Measurements from ENCODE around the gene KDM4B. TPM values are rescaled to one million over a fixed set of nuclear protein-coding genes. Genes with fewer than 3 reads are reported as not detected.

Gene KDM4B
- total RNA-seq, 1 experiment from 2014 or later, result 43.7 TPM

DNA sequence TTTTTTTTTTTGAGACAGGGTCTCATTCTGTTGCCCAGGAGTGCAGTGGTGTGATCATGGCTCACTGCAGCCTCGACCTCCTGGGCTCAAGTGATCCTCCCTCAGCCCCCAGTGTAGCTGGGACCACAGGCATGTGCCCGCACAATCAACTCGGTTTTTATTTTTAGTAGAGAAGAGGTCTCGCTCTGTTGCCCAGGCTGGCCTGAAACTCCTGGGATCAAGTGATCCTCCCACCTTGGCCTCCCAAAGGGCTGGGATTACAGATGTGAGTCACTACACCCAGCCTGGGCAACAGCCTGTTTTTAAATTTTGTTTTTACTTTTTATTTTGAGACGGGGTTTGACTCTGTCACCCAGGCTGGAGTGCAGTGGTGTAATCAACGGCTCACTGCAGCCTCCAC lies 2.3 kb upstream of the KDM4B start:
- Histone ChIP-seq H3K4ac (ENCODE audit: low read depth, low read length) (no peak overlapping the region), H2BK120ac (ENCODE audit: low read depth, low read length, poor library complexity, severe bottlenecking) (no peak overlapping the region), H3K4me2 (ENCODE audit: insufficient read depth, insufficient read length, low read length) (no peak overlapping the region), H3K79me1 (ENCODE audit: insufficient read depth, low read depth, low read length, poor library complexity, severe bottlenecking) (no peaks in the 10 kb centered on the region), H3K23me2 (ENCODE audit: insufficient read length, low read depth, low read length, poor library complexity, severe bottlenecking) (peaks cover 12% of the 10 kb centered on the region), H3K18ac (ENCODE audit: insufficient read length, low read depth, low read length) (no peak overlapping the region), H4K91ac (ENCODE audit: insufficient read length, low read depth, low read length) (no peak overlapping the region), H3T11ph (ENCODE audit: low read length) (no peak overlapping the region), H3K23ac (ENCODE audit: insufficient read length, low read depth, low read length) (no peak overlapping the region), H2AFZ (ENCODE audit: low read length) (no peak overlapping the region), H3K9me3 (ENCODE audit: control insufficient read depth, low read depth, low read length) (no peaks in the 10 kb centered on the region), H2AK5ac (ENCODE audit: insufficient read length, low read length) (no peak overlapping the region), H3K14ac (ENCODE audit: insufficient read depth, low read length) (no peak overlapping the region), H2BK5ac (ENCODE audit: insufficient read length, low read length) (no peak overlapping the region), H3K79me2 (ENCODE audit: insufficient read depth, low read length) (no peaks in the 10 kb centered on the region; the same call in 1 of the 2 replicates), H3K27ac (ENCODE audit: insufficient read length, low read depth, low read length) (no peak overlapping the region), H4K5ac (ENCODE audit: insufficient read length, low read depth, low read length) (no peak overlapping the region), H4K8ac (replicated peaks; ENCODE audit: insufficient read length, low read depth, low read length) (no peak overlapping the region), H2BK12ac (ENCODE audit: insufficient read length, low read depth, low read length) (no peak overlapping the region), H4K20me1 (ENCODE audit: control insufficient read depth, insufficient read depth, insufficient read length) (no peaks in the 10 kb centered on the region), H3K9ac (ENCODE audit: extremely low read depth, insufficient read length, low read length) (no peak overlapping the region), H3K27me3 (ENCODE audit: insufficient read depth, low read length) (no peaks in the 10 kb centered on the region), H3K4me1 (ENCODE audit: insufficient read depth, low read length) (no peaks in the 10 kb centered on the region), H2BK20ac (ENCODE audit: low read depth, low read length, poor library complexity, severe bottlenecking) (no peak overlapping the region), H2BK15ac (ENCODE audit: low read depth, low read length) (no peak overlapping the region), H3K56ac (ENCODE audit: insufficient read length, low read depth, low read length) (no peak overlapping the region)
- Mint-ChIP-seq H3K9me3 (peaks cover 0 to 4% of the 10 kb centered on the region in 2 experiments; a peak in 2 of 5 replicates), H3K27ac (no peak overlapping the region), H3K36me3 (ENCODE audit: insufficient read depth in 1 of 3, low read depth in 3 of 3) (peaks cover 13 to 41% (median 24%) of the 10 kb centered on the region in 3 experiments), H3K27me3 (ENCODE audit: low read depth) (peaks cover 5% of the 10 kb centered on the region), H3K4me3 (no peak overlapping the region; a peak in 1 of 5 replicates), H3K4me1 (peaks cover 31 to 33% of the 10 kb centered on the region in 2 experiments)
- DNase-seq, result no peak
- TF ChIP-seq, protein P1, sequence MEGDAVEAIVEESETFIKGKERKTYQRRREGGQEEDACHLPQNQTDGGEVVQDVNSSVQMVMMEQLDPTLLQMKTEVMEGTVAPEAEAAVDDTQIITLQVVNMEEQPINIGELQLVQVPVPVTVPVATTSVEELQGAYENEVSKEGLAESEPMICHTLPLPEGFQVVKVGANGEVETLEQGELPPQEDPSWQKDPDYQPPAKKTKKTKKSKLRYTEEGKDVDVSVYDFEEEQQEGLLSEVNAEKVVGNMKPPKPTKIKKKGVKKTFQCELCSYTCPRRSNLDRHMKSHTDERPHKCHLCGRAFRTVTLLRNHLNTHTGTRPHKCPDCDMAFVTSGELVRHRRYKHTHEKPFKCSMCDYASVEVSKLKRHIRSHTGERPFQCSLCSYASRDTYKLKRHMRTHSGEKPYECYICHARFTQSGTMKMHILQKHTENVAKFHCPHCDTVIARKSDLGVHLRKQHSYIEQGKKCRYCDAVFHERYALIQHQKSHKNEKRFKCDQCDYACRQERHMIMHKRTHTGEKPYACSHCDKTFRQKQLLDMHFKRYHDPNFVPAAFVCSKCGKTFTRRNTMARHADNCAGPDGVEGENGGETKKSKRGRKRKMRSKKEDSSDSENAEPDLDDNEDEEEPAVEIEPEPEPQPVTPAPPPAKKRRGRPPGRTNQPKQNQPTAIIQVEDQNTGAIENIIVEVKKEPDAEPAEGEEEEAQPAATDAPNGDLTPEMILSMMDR (conservative IDR thresholded peaks at IDR 0.05), result no peak
- WGBS (ENCODE audit: extremely low coverage, insufficient read length, low lambda C conversion rate), result no CpG with 5 or more reads among the region's 6 CpGs
